Fibroblast of the aortic adventitia (primary cell): ENCODE results near the gene GMPPB. TPM values are rescaled to one million over a fixed set of nuclear protein-coding genes. Genes with fewer than 3 reads are reported as not detected.
"Not testable (repeated sequence)": the region's sequence is repeated elsewhere in the genome, so short reads cannot be mapped to it uniquely, and the experiment has no call there.

ENCODE experiments used
- DNase-seq: peaks from one replicate; pipeline ENCODE4 v3.0.0-alpha.2; 2010; ENCODE audit warnings: low read depth
- H3K4me3 ChIP-seq: 2 replicates; pipeline ENCODE4 v1.5.1; 2011; ENCODE audit warnings: low read depth, mild to moderate bottlenecking, control low read depth, low read length, moderate library complexity
- total RNA-seq: library from RNA; depleted of rRNA; stranded (reverse); fragments of >200 nt; gene quantifications from 2 replicates; pipeline ENCODE4 v1.2.3, GENCODE V29; 2012; ENCODE audit warnings: low replicate concordance
- TF ChIP-seq, protein P1 (sequence below): IDR thresholded peaks from 2 replicates; pipeline ENCODE4 v1.5.1; 2011; ENCODE audit warnings: mild to moderate bottlenecking, low read length, control low read depth, inconsistent platforms; ENCODE audit not compliant: insufficient read depth

Gene GMPPB
- total RNA-seq, 1 donor, result 31.0 TPM

DNA sequence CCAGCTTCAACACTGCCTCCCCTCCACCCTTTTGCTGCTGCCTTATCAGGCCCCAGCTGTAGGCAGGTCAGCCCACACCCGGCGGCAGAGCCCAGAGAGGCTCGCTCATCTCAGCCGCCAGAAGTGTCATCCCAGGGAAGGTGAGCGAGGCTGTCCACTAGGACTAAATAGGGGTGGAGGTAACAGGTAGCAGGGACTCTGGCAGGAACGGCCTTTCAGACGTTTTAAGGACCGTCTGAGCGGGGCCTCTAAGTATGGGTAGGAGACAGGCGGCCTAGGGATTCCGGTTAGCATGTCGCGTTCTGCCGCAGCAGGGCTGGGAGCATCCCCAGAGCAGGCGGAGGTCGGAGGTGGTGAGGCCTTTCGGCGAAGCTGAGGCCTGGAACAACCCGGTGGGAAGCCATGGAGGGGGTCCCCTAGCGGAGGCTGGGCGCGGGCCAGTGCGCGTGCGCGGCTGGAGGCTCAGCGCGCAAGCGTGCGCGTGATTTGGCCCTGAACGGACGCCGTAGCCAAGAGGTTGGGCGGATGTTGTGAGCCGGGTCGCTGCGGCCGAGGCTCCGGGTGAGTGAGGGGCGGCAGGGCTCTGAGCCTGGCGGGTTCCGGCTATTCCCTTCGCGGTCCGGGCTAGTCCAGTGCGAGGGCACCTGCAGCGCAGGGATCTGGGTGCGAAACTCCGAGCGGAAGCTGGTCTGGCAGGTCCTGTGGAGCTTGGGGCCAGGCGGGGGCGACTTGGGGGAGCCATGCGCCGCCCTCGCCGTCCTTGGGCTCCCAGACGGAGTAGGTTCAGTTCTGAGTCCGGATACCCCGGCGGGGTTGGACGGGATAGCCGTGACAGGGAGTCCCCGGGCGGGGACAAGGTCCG, 34.5 kb downstream of the GMPPB start, which contains the start of the genes MST1 and RNF123:
Gene MST1 (minus strand): TSS at position 429 of the 862 bp plus-strand sequence. CDS start 783 bp downstream, outside the sequence.
Gene RNF123 (plus strand): TSS at position 512 of the 862 bp plus-strand sequence. CDS start 1,609 bp downstream, outside the sequence.
- TF ChIP-seq, protein P1, sequence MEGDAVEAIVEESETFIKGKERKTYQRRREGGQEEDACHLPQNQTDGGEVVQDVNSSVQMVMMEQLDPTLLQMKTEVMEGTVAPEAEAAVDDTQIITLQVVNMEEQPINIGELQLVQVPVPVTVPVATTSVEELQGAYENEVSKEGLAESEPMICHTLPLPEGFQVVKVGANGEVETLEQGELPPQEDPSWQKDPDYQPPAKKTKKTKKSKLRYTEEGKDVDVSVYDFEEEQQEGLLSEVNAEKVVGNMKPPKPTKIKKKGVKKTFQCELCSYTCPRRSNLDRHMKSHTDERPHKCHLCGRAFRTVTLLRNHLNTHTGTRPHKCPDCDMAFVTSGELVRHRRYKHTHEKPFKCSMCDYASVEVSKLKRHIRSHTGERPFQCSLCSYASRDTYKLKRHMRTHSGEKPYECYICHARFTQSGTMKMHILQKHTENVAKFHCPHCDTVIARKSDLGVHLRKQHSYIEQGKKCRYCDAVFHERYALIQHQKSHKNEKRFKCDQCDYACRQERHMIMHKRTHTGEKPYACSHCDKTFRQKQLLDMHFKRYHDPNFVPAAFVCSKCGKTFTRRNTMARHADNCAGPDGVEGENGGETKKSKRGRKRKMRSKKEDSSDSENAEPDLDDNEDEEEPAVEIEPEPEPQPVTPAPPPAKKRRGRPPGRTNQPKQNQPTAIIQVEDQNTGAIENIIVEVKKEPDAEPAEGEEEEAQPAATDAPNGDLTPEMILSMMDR, result peak; percentile 45
- H3K4me3 ChIP-seq, result peak within 1 kb of the TSS; percentile 93
- peak; percentile 90 for DNase-seq

DNA sequence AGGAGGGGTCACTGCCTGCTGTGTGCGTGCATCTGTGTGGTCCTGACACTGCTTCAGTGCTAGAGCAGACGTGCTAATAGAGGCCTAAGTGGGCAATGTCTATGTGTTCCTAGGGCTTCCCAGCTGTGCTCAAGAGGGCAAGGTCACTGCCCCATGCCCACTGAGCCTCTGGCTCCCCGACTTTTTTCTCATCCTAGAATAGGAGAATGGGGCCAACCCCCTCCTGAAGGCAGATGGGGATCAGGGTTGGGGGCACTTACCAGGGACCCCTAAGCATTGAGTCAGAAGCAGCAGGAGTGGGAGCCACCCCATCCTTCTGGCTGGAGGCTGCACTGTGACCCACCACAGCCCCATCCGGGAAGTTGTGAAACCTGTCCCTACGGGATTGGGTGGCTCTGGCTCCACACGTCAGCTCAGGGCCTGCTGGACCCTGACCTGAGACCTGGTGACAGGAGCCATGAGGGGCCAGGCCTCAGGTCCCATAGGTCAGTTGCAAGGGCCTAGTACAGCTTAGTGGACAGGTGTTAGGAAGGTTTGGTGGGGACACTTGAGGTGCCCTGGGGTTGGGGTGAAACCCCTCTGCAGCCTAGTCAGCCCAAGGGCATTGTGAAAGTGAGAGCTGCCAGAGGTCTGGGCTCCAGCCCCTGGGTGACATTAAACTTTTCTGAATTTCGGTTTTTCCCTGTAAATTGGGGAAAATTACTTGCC, 35.3 kb downstream of the GMPPB start:
- not testable (repeated sequence) for DNase-seq
- H3K4me3 ChIP-seq, result peak overlapping the region; percentile 93

DNA sequence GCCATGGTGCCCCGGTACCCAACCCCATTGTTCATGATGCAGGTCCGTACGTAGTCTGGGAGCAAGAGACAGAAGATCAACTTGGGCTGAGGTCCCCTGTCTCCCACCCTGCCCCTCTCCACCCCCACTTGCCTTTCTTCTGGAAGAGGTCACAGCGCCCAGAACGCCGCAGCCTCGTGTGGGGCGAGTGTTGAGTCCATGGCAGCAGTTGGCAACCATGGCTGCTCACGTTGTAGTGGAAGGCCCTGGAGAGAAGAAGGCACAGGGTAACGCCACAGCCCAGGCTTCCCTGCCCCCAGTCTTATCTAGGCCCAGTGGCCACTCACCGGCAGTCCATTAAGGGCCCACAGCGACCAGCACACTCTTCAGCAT, 36.3 kb downstream of the GMPPB start:
- not testable (repeated sequence) for DNase-seq, H3K4me3 ChIP-seq

DNA sequence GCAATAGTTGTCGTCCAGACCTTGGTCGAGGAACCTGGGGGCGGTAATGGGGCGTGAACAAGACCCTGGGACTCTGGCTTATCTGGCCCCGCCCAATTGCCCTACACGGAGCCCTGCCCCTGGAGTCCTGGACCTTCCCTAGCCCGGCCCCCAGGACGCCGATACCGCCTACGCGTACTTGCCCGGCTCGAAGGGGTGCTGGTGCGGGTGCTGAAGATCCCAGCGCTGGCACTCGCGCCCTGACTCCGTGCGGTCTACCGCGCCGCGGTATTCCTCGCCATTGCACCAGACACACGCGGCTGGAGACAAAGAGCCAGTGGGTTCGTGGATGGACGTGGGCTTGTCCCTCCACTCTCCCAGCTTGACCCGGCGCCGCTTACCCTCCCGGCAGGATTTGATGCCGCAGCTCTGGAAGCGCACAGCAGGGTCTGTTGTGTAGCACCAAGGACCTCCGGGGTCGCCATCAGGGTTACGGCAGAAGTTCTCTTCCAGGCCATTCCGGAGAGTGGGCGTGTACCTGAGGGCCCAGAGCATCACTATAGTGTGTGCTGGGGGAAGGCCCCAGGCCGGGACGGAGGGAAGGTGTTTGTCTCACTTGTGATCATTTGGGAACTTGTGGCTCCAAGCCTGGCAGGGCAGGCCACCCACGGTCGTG, 36.9 kb downstream of the GMPPB start:
- peak; percentile 23 for DNase-seq
- H3K4me3 ChIP-seq, result peak overlapping the region; percentile 13

DNA sequence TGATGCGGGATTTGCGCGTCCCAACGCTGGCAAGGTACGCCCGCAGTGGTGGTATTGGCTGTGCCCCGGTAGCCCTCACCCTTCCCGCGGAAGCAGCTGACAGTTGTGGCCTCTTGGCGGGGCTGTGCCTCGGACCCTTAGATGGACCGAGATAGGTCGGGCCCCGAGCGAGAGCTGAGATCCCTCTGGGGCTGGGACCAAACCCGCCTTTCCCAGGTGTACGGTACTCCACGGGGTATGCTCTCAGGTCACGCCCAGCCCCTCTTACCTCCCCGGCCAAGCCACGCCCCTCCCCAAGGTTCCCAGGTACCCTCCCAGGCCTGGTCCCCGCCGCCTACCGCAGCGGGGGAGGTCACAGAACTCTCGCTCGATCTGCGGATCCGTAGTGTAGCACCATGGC, 37.4 kb downstream of the GMPPB start:
- not testable (repeated sequence) for H3K4me3 ChIP-seq, DNase-seq

DNA sequence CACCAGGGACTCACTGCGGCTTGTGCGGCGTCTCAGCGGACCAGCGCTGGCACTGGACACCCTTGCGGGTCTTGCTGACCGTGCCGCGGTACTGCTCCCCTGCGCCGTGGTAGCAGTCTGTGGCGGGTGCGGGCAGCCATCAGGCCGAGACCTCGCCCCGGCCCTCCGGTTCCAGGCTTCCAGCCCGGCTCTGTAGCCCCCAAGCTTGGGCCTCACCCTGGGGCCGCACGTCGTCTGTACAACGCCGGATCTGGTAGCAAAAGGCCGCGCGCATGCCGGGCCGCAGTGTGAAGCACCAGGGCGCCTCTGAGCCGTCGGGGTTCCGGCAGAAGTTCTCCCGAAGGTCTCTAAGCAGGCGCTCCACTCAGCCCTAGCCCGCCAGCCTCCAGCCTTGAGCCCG, 37.9 kb downstream of the GMPPB start:
- DNase-seq, H3K4me3 ChIP-seq: not testable (repeated sequence)

DNA sequence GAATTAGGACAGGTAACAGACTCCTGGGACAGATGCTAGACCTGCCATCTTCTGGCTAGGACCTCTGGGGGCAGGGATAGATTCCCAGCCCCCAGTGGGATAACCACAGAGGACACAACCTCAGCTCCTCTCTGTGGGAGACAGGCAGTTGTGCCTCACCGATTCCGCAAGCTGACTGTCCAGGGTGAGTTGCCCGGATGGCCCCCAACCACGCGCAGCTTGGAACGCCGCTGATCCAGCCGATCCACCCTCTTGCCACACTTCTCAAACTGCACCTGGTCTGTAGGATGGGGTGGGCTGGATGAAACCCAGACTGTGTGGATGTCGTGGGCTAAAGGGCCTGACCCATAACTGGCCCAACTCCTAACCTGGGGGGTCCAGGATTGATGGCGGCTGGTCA, 38.6 kb downstream of the GMPPB start:
- not testable (repeated sequence) for DNase-seq

DNA sequence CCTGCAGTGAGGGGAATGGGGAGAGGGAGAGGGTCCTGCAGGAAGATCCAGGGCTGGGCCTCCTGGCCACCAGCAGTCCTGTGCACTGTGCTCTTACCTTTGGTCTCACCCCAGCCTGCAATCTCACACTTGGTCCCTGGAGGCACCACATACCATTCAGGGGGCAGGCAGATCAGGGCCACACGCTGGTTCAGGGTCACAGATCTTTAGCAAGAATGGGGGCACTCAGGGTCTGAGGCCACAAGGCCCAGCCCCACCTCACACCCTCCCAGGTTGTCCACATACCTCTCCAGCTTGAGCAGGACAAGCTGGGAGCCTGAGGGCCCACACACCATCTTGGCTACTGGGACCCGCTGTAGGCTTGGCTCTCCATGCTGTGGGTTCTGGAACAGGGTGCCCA, 39.3 kb downstream of the GMPPB start:
- H3K4me3 ChIP-seq, DNase-seq: not testable (repeated sequence)

More for the DNA sequence above, 38.6 kb downstream of the GMPPB start:
- H3K4me3 ChIP-seq, result not testable (repeated sequence)

DNA sequence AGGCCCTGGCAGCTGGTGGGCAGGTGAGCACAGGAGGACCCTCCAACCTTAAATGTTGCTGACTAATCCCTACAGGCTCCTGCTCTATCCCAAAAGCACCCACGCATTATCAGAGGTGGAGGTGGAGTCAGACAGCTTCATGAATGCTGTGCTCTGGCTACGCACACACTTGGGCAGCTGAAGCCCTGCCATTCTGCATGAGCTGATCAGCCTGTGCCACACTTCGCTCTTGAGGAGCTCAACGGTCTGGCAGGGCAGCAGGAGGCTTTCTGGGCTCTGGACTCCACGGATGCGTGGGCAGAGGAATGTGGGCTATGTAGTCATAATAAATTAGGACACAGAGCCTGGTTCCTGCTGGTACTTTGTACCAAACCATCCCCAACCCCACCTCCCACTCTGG, 40.6 kb downstream of the GMPPB start:
- no peak overlapping the region for H3K4me3 ChIP-seq
- DNase-seq, result no peak
- TF ChIP-seq, protein P1, result no peak

DNA sequence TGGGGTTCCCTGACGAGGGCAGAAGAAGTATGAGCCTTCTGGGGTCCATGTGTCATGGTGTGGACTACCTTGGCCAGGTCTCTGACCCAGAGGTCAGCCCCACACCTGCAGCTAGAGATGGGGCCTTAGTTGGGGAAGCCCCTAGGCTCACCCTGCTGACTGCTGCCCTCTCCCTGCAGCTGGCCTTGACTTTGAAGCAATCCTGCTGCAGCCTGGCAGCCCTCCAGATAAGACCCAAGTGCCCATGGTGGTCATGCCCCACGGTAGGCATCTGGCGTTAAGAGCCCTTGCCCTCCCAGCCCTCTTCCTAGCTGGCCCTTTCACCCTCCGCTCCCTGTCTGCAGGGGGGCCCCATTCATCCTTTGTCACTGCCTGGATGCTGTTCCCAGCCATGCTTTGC, 42.2 kb downstream of the GMPPB start:
- no peak for DNase-seq
- TF ChIP-seq, protein P1, result no peak
- no peak overlapping the region for H3K4me3 ChIP-seq
